K562 (cell line): ENCODE data around the gene TIMM9. TPM values are rescaled to one million over a fixed set of nuclear protein-coding genes. Genes with fewer than 3 reads are reported as not detected.
A peak's percentile ranks its signal among the peaks of the same experiment; 100 is the strongest.

ENCODE experiments used
- ETV6 ChIP-seq, 3 experiments: fragments of 150-350 bp in 1 of 3; sonication (generic) in 1 of 3; formaldehyde crosslinking in 1 of 3; IDR thresholded peaks; 2 replicates each; pipeline versions ENCODE4 v1.6.1 to v1.8.0; 2014 to 2022; ENCODE audit warnings: borderline replicate concordance in 2 of 3, low read depth in 2 of 3, antibody characterized with exemption in 1 of 3, low read length in 1 of 3, mild to moderate bottlenecking in 1 of 3, missing genetic modification reagents in 1 of 3
- FIP1L1 ChIP-seq: fragments of 200-400 bp; formaldehyde crosslinking; IDR thresholded peaks from 2 replicates; pipeline ENCODE4 v1.6.1; 2018; ENCODE audit warnings: mild to moderate bottlenecking, low read depth, low read length; ENCODE audit not compliant: poor library complexity, severe bottlenecking
- POLR2B ChIP-seq: fragments of 450-650 bp; IDR thresholded peaks from 2 replicates; pipeline ENCODE4 v1.6.1; 2018; ENCODE audit warnings: low read depth; ENCODE audit not compliant: partially characterized antibody
- POLR3G ChIP-seq: IDR thresholded peaks from 2 replicates; pipeline ENCODE4 v1.6.1; 2011; ENCODE audit not compliant: insufficient read length, insufficient replicate concordance; ENCODE audit errors: extremely low read depth
- RERE ChIP-seq: sonication (generic); formaldehyde crosslinking; IDR thresholded peaks from 2 replicates; pipeline ENCODE4 v1.8.0; 2023; ENCODE audit warnings: missing genetic modification reagents, mild to moderate bottlenecking, borderline replicate concordance
- SMAD1 ChIP-seq: fragments of 150-350 bp; IDR thresholded peaks from 2 replicates; pipeline ENCODE4 v1.6.1; 2014; ENCODE audit warnings: low read length, low read depth; ENCODE audit not compliant: partially characterized antibody
- TFAP4 ChIP-seq: sonication (generic); formaldehyde crosslinking; IDR thresholded peaks from 2 replicates; pipeline ENCODE4 v1.8.0; 2022; ENCODE audit warnings: missing genetic modification reagents, mild to moderate bottlenecking, moderate library complexity, borderline replicate concordance
- TRIM25 ChIP-seq: fragments of 450-650 bp; IDR thresholded peaks from 2 replicates; pipeline ENCODE4 v1.7.0; 2016; ENCODE audit warnings: borderline replicate concordance
- ZFP1 ChIP-seq: fragments of 450-650 bp; formaldehyde crosslinking; IDR thresholded peaks from 2 replicates; pipeline ENCODE4 v1.4.0; 2020; ENCODE audit warnings: mild to moderate bottlenecking, mixed read lengths
- ZFPM2 ChIP-seq: fragments of 250-450 bp; sonication (Bioruptor Pico); IDR thresholded peaks from 2 replicates; pipeline ENCODE4 v1.5.1; 2022; ENCODE audit warnings: mild to moderate bottlenecking
- ZNF174 ChIP-seq: fragments of 250-450 bp; sonication (Bioruptor Pico); IDR thresholded peaks from 2 replicates; pipeline ENCODE4 v1.4.0; 2020; ENCODE audit warnings: mild to moderate bottlenecking
- ZNF277 ChIP-seq: fragments of 250-450 bp; sonication (Bioruptor Pico); IDR thresholded peaks from 2 replicates; pipeline ENCODE4 v1.8.0; 2022; ENCODE audit warnings: inconsistent platforms, mild to moderate bottlenecking, moderate library complexity, borderline replicate concordance
- ZNF384 ChIP-seq: IDR thresholded peaks from 2 replicates; pipeline ENCODE4 v1.6.1; 2012; ENCODE audit warnings: low read depth, low read length, improper control_type of control experiment
- ZNF436 ChIP-seq: fragments of 250-450, 450-650 bp; sonication (Bioruptor Pico); formaldehyde crosslinking; IDR thresholded peaks from 2 replicates; pipeline ENCODE4 v1.7.0; 2020; ENCODE audit warnings: mild to moderate bottlenecking
- ZNF507 ChIP-seq: conservative IDR thresholded peaks from 2 replicates; pipeline ENCODE4 v1.6.1; 2017; ENCODE audit warnings: missing genetic modification characterization, missing compliant biosample characterization
- ZNF695 ChIP-seq: fragments of 450-650 bp; formaldehyde crosslinking; IDR thresholded peaks from 2 replicates; pipeline ENCODE4 v1.4.0; 2020; ENCODE audit warnings: mild to moderate bottlenecking, moderate library complexity
- polyA plus RNA-seq, 8 experiments: library from polyadenylated mRNA; depleted of rRNA in 4 of 8; stranded (reverse) in 5 of 8; unstranded in 3 of 8; fragments of >200 nt; fragmentation: Nextera tagmentation in 2 of 8; fragmentation: Illumina TruSeq in 1 of 8; extraction: Ambion mirVana in 2 of 8; extraction: Trizol in 1 of 8; gene quantifications; 2 replicates each; pipeline versions ENCODE4 v1.2.1 to v1.2.3, GENCODE V29; 2011 to 2014; ENCODE audit warnings: inconsistent platforms in 1 of 8, missing spikeins in 1 of 8
- total RNA-seq, 7 experiments: library from RNA; depleted of rRNA in 6 of 7; stranded (reverse); fragments of >200 nt in 6 of 7; fragmentation: Illumina TruSeq in 2 of 7; extraction: Trizol in 2 of 7; gene quantifications; 2 replicates each; pipeline versions ENCODE4 v1.2.1 to v1.2.3, GENCODE V29; 2011 to 2021; ENCODE audit warnings: low replicate concordance in 1 of 7

TIMM9 gene
- total and polyA plus RNA-seq, 9 of the 15 experiments (the other 6 are each of a cell fraction or from before 2014, with no cell fraction given), result 28.0 to 101 (median 54.3) TPM

GRCh38 chr14:58428118-58428683 is 870 bp upstream of the TIMM9 start (continued):
- no peak for TF ChIP-seq TFAP4 (CRISPR knock-in tag)
- no peak for TF ChIP-seq POLR2B
- 0 out of 2 replicates have a peak, but pooled peaks have one; percentile 45 for TF ChIP-seq ZNF384
- no peak for TF ChIP-seq POLR3G
- no peak for TF ChIP-seq FIP1L1
- no peak for TF ChIP-seq ZNF436
- no peak for TF ChIP-seq SMAD1
- TF ChIP-seq ZNF174, result no peak
- no peak for TF ChIP-seq ZFP1 (CRISPR knock-in tag)
- no peak for TF ChIP-seq RERE (CRISPR knock-in tag)
- TF ChIP-seq ZNF507 (tag), result no peak
- no peak for TF ChIP-seq ZFPM2 (CRISPR knock-in tag)
- TF ChIP-seq ZNF277 (CRISPR knock-in tag), result no peak
- no peak for TF ChIP-seq ETV6 (IDR thresholded peaks at IDR 0.05; ENCODE audit: borderline replicate concordance in 1 of 2, low read depth in 2 of 2, low read length in 1 of 2)
- TF ChIP-seq ETV6 (CRISPR knock-in tag; IDR thresholded peaks at IDR 0.05; ENCODE audit: borderline replicate concordance), result no peak
- TF ChIP-seq ZNF695, result no peak
- TF ChIP-seq TRIM25, result no peak
